ENCODE data around the gene MCM8. TPM values are rescaled to one million over a fixed set of nuclear protein-coding genes. Genes with fewer than 3 reads are reported as not detected.

The MCM8 gene
- total and polyA plus RNA-seq, 4 donors: 0.49 to 11.0 (median 1.5) TPM

DNA sequence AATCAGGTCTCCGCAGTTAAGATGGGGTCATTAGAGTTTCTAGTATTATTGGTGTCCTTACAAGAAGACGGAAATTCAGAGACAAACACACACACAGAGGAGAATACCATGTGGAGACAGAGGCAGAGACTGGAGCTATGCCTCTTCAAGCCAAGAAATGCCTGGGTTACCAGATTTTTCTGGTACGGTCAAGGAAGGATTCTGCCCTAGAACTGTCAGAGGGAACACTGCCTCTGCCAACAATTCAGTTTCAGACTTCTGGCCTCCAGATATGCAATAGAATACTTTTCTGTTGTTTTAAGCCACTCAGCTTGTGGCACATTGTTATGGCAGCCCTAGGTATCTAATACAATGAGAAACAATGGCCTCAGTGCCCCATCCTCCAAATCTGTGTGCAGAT, 19.0 kb upstream of the MCM8 start:
- Histone ChIP-seq H3K27me3 (ENCODE audit: control insufficient read depth in 4 of 4, insufficient read depth in 4 of 4, low read length in 3 of 4) (no peaks in the 10 kb centered on the region), H3K9ac (ENCODE audit: low read depth in 1 of 2, low read length in 2 of 2) (no peak overlapping the region), H3K4me3 (ENCODE audit: low read depth in 1 of 3, low read length in 3 of 3) (no peak overlapping the region), H3K9me3 (ENCODE audit: control insufficient read depth in 4 of 4, low read length in 3 of 4) (no peaks in the 10 kb centered on the region), H3K4me1 (ENCODE audit: control insufficient read depth in 4 of 4, insufficient read depth in 4 of 4, low read length in 3 of 4) (no peaks in the 10 kb centered on the region), H3K27ac (ENCODE audit: low read depth in 1 of 2, low read length in 2 of 2) (no peak overlapping the region), H3K36me3 (ENCODE audit: control insufficient read depth in 4 of 4, insufficient read depth in 3 of 4, low read depth in 1 of 4, low read length in 3 of 4) (no peaks in the 10 kb centered on the region)
- TF ChIP-seq FOXA1 (IDR thresholded peaks at IDR 0.05) (no peak), EGR1 (IDR thresholded peaks at IDR 0.05; ENCODE audit: low read depth in 2 of 2) (no peak), GABPA (IDR thresholded peaks at IDR 0.05 in 1 of 2, conservative IDR thresholded peaks at IDR 0.05 in 1 of 2) (no peak), HNF4G (IDR thresholded peaks at IDR 0.05) (no peak), SP1 (IDR thresholded peaks at IDR 0.05) (no peak), FOXA2 (IDR thresholded peaks at IDR 0.05) (no peak), TAF1 (conservative IDR thresholded peaks at IDR 0.05) (no peak), RAD21 (IDR thresholded peaks at IDR 0.05) (no peak), JUND (IDR thresholded peaks at IDR 0.05) (no peak), NR2F2 (IDR thresholded peaks at IDR 0.05) (no peak)
- TF ChIP-seq, protein P1, sequence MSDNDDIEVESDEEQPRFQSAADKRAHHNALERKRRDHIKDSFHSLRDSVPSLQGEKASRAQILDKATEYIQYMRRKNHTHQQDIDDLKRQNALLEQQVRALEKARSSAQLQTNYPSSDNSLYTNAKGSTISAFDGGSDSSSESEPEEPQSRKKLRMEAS (IDR thresholded peaks at IDR 0.05): no peak
- TF ChIP-seq, protein P2, sequence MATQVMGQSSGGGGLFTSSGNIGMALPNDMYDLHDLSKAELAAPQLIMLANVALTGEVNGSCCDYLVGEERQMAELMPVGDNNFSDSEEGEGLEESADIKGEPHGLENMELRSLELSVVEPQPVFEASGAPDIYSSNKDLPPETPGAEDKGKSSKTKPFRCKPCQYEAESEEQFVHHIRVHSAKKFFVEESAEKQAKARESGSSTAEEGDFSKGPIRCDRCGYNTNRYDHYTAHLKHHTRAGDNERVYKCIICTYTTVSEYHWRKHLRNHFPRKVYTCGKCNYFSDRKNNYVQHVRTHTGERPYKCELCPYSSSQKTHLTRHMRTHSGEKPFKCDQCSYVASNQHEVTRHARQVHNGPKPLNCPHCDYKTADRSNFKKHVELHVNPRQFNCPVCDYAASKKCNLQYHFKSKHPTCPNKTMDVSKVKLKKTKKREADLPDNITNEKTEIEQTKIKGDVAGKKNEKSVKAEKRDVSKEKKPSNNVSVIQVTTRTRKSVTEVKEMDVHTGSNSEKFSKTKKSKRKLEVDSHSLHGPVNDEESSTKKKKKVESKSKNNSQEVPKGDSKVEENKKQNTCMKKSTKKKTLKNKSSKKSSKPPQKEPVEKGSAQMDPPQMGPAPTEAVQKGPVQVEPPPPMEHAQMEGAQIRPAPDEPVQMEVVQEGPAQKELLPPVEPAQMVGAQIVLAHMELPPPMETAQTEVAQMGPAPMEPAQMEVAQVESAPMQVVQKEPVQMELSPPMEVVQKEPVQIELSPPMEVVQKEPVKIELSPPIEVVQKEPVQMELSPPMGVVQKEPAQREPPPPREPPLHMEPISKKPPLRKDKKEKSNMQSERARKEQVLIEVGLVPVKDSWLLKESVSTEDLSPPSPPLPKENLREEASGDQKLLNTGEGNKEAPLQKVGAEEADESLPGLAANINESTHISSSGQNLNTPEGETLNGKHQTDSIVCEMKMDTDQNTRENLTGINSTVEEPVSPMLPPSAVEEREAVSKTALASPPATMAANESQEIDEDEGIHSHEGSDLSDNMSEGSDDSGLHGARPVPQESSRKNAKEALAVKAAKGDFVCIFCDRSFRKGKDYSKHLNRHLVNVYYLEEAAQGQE (IDR thresholded peaks at IDR 0.05): no peak
- TF ChIP-seq, protein P3, sequence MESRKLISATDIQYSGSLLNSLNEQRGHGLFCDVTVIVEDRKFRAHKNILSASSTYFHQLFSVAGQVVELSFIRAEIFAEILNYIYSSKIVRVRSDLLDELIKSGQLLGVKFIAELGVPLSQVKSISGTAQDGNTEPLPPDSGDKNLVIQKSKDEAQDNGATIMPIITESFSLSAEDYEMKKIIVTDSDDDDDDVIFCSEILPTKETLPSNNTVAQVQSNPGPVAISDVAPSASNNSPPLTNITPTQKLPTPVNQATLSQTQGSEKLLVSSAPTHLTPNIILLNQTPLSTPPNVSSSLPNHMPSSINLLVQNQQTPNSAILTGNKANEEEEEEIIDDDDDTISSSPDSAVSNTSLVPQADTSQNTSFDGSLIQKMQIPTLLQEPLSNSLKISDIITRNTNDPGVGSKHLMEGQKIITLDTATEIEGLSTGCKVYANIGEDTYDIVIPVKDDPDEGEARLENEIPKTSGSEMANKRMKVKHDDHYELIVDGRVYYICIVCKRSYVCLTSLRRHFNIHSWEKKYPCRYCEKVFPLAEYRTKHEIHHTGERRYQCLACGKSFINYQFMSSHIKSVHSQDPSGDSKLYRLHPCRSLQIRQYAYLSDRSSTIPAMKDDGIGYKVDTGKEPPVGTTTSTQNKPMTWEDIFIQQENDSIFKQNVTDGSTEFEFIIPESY (IDR thresholded peaks at IDR 0.05): no peak
- TF ChIP-seq, protein P4, sequence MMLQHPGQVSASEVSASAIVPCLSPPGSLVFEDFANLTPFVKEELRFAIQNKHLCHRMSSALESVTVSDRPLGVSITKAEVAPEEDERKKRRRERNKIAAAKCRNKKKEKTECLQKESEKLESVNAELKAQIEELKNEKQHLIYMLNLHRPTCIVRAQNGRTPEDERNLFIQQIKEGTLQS (IDR thresholded peaks at IDR 0.05): no peak
- 86% methylated on average over 3 of the region's 3 CpGs for WGBS
- no peak for DNase-seq (ENCODE audit: low spot score)

DNA sequence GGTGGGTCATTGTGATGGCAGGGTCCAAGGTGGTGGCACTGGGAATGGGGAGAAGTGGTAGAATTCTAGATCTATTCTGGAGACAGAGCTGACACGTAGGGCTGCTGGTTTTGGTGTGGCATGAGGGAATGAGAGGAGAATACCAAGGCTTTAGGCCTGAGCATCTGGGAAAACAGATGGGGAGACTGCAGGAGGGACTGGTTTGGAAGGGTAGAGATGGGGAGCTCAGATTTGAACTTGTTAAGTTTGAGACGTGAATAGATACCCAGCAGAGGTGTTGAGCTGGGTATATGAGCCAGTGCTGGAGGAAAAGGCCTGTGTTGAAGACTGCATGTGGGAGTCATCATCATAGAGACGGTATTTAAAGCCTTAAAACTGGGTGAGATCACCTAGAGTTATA, 17.7 kb upstream of the MCM8 start:
- no peak overlapping the region for H3K9ac ChIP-seq (ENCODE audit: low read depth in 1 of 2, low read length in 2 of 2)
- H3K36me3 ChIP-seq (ENCODE audit: control insufficient read depth in 4 of 4, insufficient read depth in 3 of 4, low read depth in 1 of 4, low read length in 3 of 4): peaks cover 0 to 3% (median under 1%) of the 10 kb centered on the region in 4 donors
- H3K27ac ChIP-seq (ENCODE audit: low read depth in 1 of 2, low read length in 2 of 2): no peak overlapping the region
- DNase-seq (ENCODE audit: low spot score): no peak
- WGBS: 77% methylated on average over 3 of the region's 3 CpGs
- H3K27me3 ChIP-seq (ENCODE audit: control insufficient read depth in 4 of 4, insufficient read depth in 4 of 4, low read length in 3 of 4): no peaks in the 10 kb centered on the region
- H3K4me1 ChIP-seq (ENCODE audit: control insufficient read depth in 4 of 4, insufficient read depth in 4 of 4, low read length in 3 of 4): no peaks in the 10 kb centered on the region
- H3K4me3 ChIP-seq (ENCODE audit: low read depth in 1 of 3, low read length in 3 of 3): no peak overlapping the region
- no peaks in the 10 kb centered on the region for H3K9me3 ChIP-seq (ENCODE audit: control insufficient read depth in 4 of 4, low read length in 3 of 4)
- TF ChIP-seq, protein P5, sequence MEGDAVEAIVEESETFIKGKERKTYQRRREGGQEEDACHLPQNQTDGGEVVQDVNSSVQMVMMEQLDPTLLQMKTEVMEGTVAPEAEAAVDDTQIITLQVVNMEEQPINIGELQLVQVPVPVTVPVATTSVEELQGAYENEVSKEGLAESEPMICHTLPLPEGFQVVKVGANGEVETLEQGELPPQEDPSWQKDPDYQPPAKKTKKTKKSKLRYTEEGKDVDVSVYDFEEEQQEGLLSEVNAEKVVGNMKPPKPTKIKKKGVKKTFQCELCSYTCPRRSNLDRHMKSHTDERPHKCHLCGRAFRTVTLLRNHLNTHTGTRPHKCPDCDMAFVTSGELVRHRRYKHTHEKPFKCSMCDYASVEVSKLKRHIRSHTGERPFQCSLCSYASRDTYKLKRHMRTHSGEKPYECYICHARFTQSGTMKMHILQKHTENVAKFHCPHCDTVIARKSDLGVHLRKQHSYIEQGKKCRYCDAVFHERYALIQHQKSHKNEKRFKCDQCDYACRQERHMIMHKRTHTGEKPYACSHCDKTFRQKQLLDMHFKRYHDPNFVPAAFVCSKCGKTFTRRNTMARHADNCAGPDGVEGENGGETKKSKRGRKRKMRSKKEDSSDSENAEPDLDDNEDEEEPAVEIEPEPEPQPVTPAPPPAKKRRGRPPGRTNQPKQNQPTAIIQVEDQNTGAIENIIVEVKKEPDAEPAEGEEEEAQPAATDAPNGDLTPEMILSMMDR (IDR thresholded peaks at IDR 0.05; ENCODE audit: low read depth, low read length, missing input control): no peak
- TF ChIP-seq RXRA (IDR thresholded peaks at IDR 0.05) (no peak), YY1 (IDR thresholded peaks at IDR 0.05) (no peak), HNF4A (conservative IDR thresholded peaks at IDR 0.05) (no peak), HNF4G (IDR thresholded peaks at IDR 0.05) (no peak), GABPA (IDR thresholded peaks at IDR 0.05 in 1 of 2, conservative IDR thresholded peaks at IDR 0.05 in 1 of 2) (no peak), TAF1 (conservative IDR thresholded peaks at IDR 0.05) (no peak), JUND (IDR thresholded peaks at IDR 0.05) (no peak), FOXA2 (IDR thresholded peaks at IDR 0.05) (no peak), EGR1 (IDR thresholded peaks at IDR 0.05; ENCODE audit: low read depth in 2 of 2) (no peak), RAD21 (IDR thresholded peaks at IDR 0.05) (no peak), FOXA1 (IDR thresholded peaks at IDR 0.05) (no peak)
- TF ChIP-seq, protein P2 (IDR thresholded peaks at IDR 0.05): no peak
- TF ChIP-seq, protein P4 (IDR thresholded peaks at IDR 0.05): no peak
- TF ChIP-seq, protein P3 (IDR thresholded peaks at IDR 0.05): no peak

Measured in liver (tissue), 9 donors.